ENCODE measurements around the gene CYP19A1. TPM values are rescaled to one million over a fixed set of nuclear protein-coding genes. Genes with fewer than 3 reads are reported as not detected.

The CYP19A1 gene
- polyA plus RNA-seq, 1 experiment, result 0.06 TPM

GRCh38 chr15:51251556-51251955 is 86.8 kb downstream of the CYP19A1 start:
- DNase-seq (ENCODE audit: low read depth), result no peak
- Histone ChIP-seq H3K27me3 (ENCODE audit: control insufficient read depth, insufficient read depth, low read length) (no peaks in the 10 kb centered on the region; the same call in 1 of the 2 replicates), H3K36me3 (ENCODE audit: control insufficient read depth, insufficient read depth, low read length) (no peaks in the 10 kb centered on the region), H3K4me3 (ENCODE audit: low read depth, low read length) (no peak overlapping the region)
- POLR2A ChIA-PET, result no interaction called here
- CTCF ChIA-PET, result interaction anchor here (0.7 to 1.0 kb wide), 2 partner anchors 19 to 21 kb away, joined by 3 read pairs; no protein-coding TSS in a partner anchor
- TF ChIP-seq CTCF (IDR thresholded peaks at IDR 0.05; ENCODE audit: insufficient read depth, low read depth, low read length), result no peak

GRCh38 chr15:51250217-51251011 is 88.0 kb downstream of the CYP19A1 start:
- POLR2A ChIA-PET, result no interaction called here
- Histone ChIP-seq H3K36me3 (ENCODE audit: control insufficient read depth, insufficient read depth, low read length) (no peaks in the 10 kb centered on the region), H3K4me3 (ENCODE audit: low read depth, low read length) (no peak overlapping the region), H3K27me3 (ENCODE audit: control insufficient read depth, insufficient read depth, low read length) (no peaks in the 10 kb centered on the region; the same call in 1 of the 2 replicates)
- no peak for DNase-seq (ENCODE audit: low read depth)
- CTCF ChIA-PET, result interaction anchor here (1.1 kb wide), 1 partner anchor 16 kb away, joined by 3 read pairs; no protein-coding TSS in a partner anchor
- TF ChIP-seq CTCF (IDR thresholded peaks at IDR 0.05; ENCODE audit: insufficient read depth, low read depth, low read length), result no peak

- DNase-seq (ENCODE audit: low read depth), result no peak
- no peak for TF ChIP-seq CTCF (IDR thresholded peaks at IDR 0.05; ENCODE audit: insufficient read depth, low read depth, low read length)
- H3K36me3 ChIP-seq (ENCODE audit: control insufficient read depth, insufficient read depth, low read length), result no peaks in the 10 kb centered on the region
- POLR2A ChIA-PET, result no interaction called here
- CTCF ChIA-PET, result interaction anchor here (0.8 kb wide), 1 partner anchor 10 kb away, joined by 3 read pairs; no protein-coding TSS in a partner anchor
- peaks cover 2% of the 10 kb centered on the region for H3K27me3 ChIP-seq (ENCODE audit: control insufficient read depth, insufficient read depth, low read length)
- H3K4me3 ChIP-seq (ENCODE audit: low read depth, low read length), result no peak overlapping the region
Observed at GRCh38 chr15:51245628-51246027, 92.8 kb downstream of the CYP19A1 start.

- TF ChIP-seq CTCF (IDR thresholded peaks at IDR 0.05; ENCODE audit: insufficient read depth, low read depth, low read length), result no peak
- POLR2A ChIA-PET, result no interaction called here
- H3K36me3 ChIP-seq (ENCODE audit: control insufficient read depth, insufficient read depth, low read length), result no peaks in the 10 kb centered on the region
- H3K27me3 ChIP-seq (ENCODE audit: control insufficient read depth, insufficient read depth, low read length), result peaks cover 5% of the 10 kb centered on the region; the same call in 1 of the 2 replicates
- CTCF ChIA-PET, result no interaction called here
- no peak for DNase-seq (ENCODE audit: low read depth)
- H3K4me3 ChIP-seq (ENCODE audit: low read depth, low read length), result no peak overlapping the region
Observed at GRCh38 chr15:51244423-51244869, 94.0 kb downstream of the CYP19A1 start.

GRCh38 chr15:51243774-51244173 is 94.6 kb downstream of the CYP19A1 start:
- ChIA-PET CTCF (interaction anchor here (1.0 kb wide), 1 partner anchor 81 kb away, joined by 3 read pairs; no protein-coding TSS in a partner anchor), POLR2A (no interaction called here)
- no peak for DNase-seq (ENCODE audit: low read depth)
- no peak for TF ChIP-seq CTCF (IDR thresholded peaks at IDR 0.05; ENCODE audit: insufficient read depth, low read depth, low read length)
- Histone ChIP-seq H3K27me3 (ENCODE audit: control insufficient read depth, insufficient read depth, low read length) (peaks cover 7% of the 10 kb centered on the region; the same call in 1 of the 2 replicates), H3K4me3 (ENCODE audit: low read depth, low read length) (no peak overlapping the region), H3K36me3 (ENCODE audit: control insufficient read depth, insufficient read depth, low read length) (no peaks in the 10 kb centered on the region)
